DOHH2 (cell line): ENCODE measurements around the gene CNGB1.

Experiments used
- H3F3A ChIP-seq: fragments of 200-600 bp; sonication (generic), shearing (Covaris generic); 2 replicates; pipeline ENCODE4 v1.6.0; 2016; ENCODE audit warnings: antibody characterized with exemption, mild to moderate bottlenecking; ENCODE audit not compliant: control insufficient read depth, insufficient read depth
- H3K27ac ChIP-seq: fragments of 200-600 bp; sonication (generic); 2 replicates; pipeline ENCODE4 v1.5.1; 2014; ENCODE audit warnings: low read depth, mild to moderate bottlenecking, low read length, moderate library complexity
- H3K27me3 ChIP-seq: fragments of 200-600 bp; sonication (generic); 2 replicates; pipeline ENCODE4 v1.6.1; 2014; ENCODE audit warnings: mild to moderate bottlenecking, low read length, mixed read lengths; ENCODE audit not compliant: control insufficient read depth
- H3K36me3 ChIP-seq: fragments of 200-600 bp; sonication (generic); 2 replicates; pipeline ENCODE4 v1.6.1; 2014; ENCODE audit warnings: mild to moderate bottlenecking, low read length, moderate library complexity, mixed read lengths; ENCODE audit not compliant: control insufficient read depth
- H3K4me1 ChIP-seq: fragments of 200-600 bp; sonication (generic); 2 replicates; pipeline ENCODE4 v1.6.1; 2014; ENCODE audit warnings: mild to moderate bottlenecking, low read length, mixed read lengths; ENCODE audit not compliant: control insufficient read depth
- H3K4me2 ChIP-seq: fragments of 200-600 bp; sonication (generic); 2 replicates; pipeline ENCODE4 v1.6.0; 2014; ENCODE audit warnings: mild to moderate bottlenecking, low read length, moderate library complexity
- H3K4me3 ChIP-seq: fragments of 200-600 bp; sonication (generic); 2 replicates; pipeline ENCODE4 v1.5.1; 2014; ENCODE audit warnings: mild to moderate bottlenecking, low read length, mixed read lengths
- H3K79me2 ChIP-seq: fragments of 200-600 bp; sonication (generic); 2 replicates; pipeline ENCODE4 v1.6.1; 2014; ENCODE audit warnings: mild to moderate bottlenecking, low read length, mixed read lengths; ENCODE audit not compliant: control insufficient read depth
- H3K9me2 ChIP-seq: fragments of 200-600 bp; sonication (generic); replicated peaks from 2 replicates; pipeline ENCODE4 v1.6.1; 2014; ENCODE audit warnings: mild to moderate bottlenecking, low read length, mixed read lengths; ENCODE audit not compliant: control insufficient read depth
- H3K9me3 ChIP-seq: fragments of 200-600 bp; sonication (generic); 2 replicates; pipeline ENCODE4 v1.6.1; 2014; ENCODE audit warnings: antibody characterized with exemption, low read length, mixed read lengths; ENCODE audit not compliant: control insufficient read depth, insufficient read depth
- H4K20me1 ChIP-seq: fragments of 200-600 bp; sonication (generic); 2 replicates; pipeline ENCODE4 v1.6.0; 2014; ENCODE audit warnings: low read depth, mild to moderate bottlenecking, antibody characterized with exemption, low read length, moderate library complexity; ENCODE audit not compliant: control insufficient read depth, insufficient read depth
- CTCF ChIP-seq: fragments of 200-600 bp; sonication (generic); IDR thresholded peaks from one replicate; pipeline ENCODE4 v1.5.1; 2014; ENCODE audit warnings: antibody characterized with exemption, mild to moderate bottlenecking, low read depth, low read length; ENCODE audit not compliant: poor library complexity, severe bottlenecking
- EZH2phosphoT487 ChIP-seq: fragments of 200-600 bp; sonication (generic); IDR thresholded peaks from 2 replicates; pipeline ENCODE4 v1.6.1; 2017; ENCODE audit warnings: borderline replicate concordance, mild to moderate bottlenecking, antibody characterized with exemption, low read length, moderate library complexity, mixed read lengths

Gene CNGB1

GRCh38 chr16:57925310-57925709 lies 45.6 kb downstream of the CNGB1 start:
- TF ChIP-seq CTCF (no peak), EZH2phosphoT487 (no peak)
- Histone ChIP-seq H3K4me3 (no peak overlapping the region), H3K4me2 (no peak overlapping the region), H3K79me2 (no peaks in the 10 kb centered on the region), H3K4me1 (no peaks in the 10 kb centered on the region), H4K20me1 (no peaks in the 10 kb centered on the region), H3K9me3 (no peaks in the 10 kb centered on the region), H3K9me2 (no peaks in the 10 kb centered on the region), H3K27ac (no peak overlapping the region), H3F3A (no peaks in the 10 kb centered on the region), H3K27me3 (no peaks in the 10 kb centered on the region), H3K36me3 (no peaks in the 10 kb centered on the region)

GRCh38 chr16:57924514-57924913 lies 46.4 kb downstream of the CNGB1 start:
- TF ChIP-seq CTCF = no peak
- no peak for TF ChIP-seq EZH2phosphoT487
- Histone ChIP-seq H3K79me2 (no peaks in the 10 kb centered on the region), H3K4me2 (no peak overlapping the region), H3K9me2 (no peaks in the 10 kb centered on the region), H3K4me3 (no peak overlapping the region), H3K9me3 (no peaks in the 10 kb centered on the region), H3F3A (no peaks in the 10 kb centered on the region), H3K36me3 (no peaks in the 10 kb centered on the region), H3K4me1 (no peaks in the 10 kb centered on the region), H3K27ac (no peak overlapping the region), H3K27me3 (no peaks in the 10 kb centered on the region), H4K20me1 (no peaks in the 10 kb centered on the region)

- Histone ChIP-seq H3K27me3 (no peaks in the 10 kb centered on the region), H3K27ac (no peak overlapping the region)
These were observed 47.1 kb downstream of the CNGB1 start for GRCh38 chr16:57923841-57924240.

More at GRCh38 chr16:57923841-57924240, 47.1 kb downstream of the CNGB1 start:
- H3F3A ChIP-seq = no peaks in the 10 kb centered on the region
- no peak overlapping the region for H3K4me2 ChIP-seq
- H3K36me3 ChIP-seq = no peaks in the 10 kb centered on the region
- H4K20me1 ChIP-seq = no peaks in the 10 kb centered on the region
- no peaks in the 10 kb centered on the region for H3K4me1 ChIP-seq
- no peaks in the 10 kb centered on the region for H3K79me2 ChIP-seq
- H3K9me3 ChIP-seq = no peaks in the 10 kb centered on the region
- TF ChIP-seq CTCF (no peak), EZH2phosphoT487 (no peak)
- no peaks in the 10 kb centered on the region for H3K9me2 ChIP-seq
- H3K4me3 ChIP-seq = no peak overlapping the region
